ENCODE results near the gene CRABP1.

- TF ChIP-seq, protein P1, sequence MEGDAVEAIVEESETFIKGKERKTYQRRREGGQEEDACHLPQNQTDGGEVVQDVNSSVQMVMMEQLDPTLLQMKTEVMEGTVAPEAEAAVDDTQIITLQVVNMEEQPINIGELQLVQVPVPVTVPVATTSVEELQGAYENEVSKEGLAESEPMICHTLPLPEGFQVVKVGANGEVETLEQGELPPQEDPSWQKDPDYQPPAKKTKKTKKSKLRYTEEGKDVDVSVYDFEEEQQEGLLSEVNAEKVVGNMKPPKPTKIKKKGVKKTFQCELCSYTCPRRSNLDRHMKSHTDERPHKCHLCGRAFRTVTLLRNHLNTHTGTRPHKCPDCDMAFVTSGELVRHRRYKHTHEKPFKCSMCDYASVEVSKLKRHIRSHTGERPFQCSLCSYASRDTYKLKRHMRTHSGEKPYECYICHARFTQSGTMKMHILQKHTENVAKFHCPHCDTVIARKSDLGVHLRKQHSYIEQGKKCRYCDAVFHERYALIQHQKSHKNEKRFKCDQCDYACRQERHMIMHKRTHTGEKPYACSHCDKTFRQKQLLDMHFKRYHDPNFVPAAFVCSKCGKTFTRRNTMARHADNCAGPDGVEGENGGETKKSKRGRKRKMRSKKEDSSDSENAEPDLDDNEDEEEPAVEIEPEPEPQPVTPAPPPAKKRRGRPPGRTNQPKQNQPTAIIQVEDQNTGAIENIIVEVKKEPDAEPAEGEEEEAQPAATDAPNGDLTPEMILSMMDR (IDR thresholded peaks at IDR 0.05): no peak
- TF ChIP-seq POLR2A (IDR thresholded peaks at IDR 0.05): no peak
Measured at GRCh38 chr15:78361771-78362506, 21.8 kb downstream of the CRABP1 start.

All from thyroid gland (tissue), 4 donors.